Fibroblast of upper back skin (primary cell): ENCODE data around the gene ACACA.

Source experiments
- DNase-seq: peaks from one replicate; pipeline ENCODE4 v3.0.0-alpha.2; 2013

Gene ACACA

DNA sequence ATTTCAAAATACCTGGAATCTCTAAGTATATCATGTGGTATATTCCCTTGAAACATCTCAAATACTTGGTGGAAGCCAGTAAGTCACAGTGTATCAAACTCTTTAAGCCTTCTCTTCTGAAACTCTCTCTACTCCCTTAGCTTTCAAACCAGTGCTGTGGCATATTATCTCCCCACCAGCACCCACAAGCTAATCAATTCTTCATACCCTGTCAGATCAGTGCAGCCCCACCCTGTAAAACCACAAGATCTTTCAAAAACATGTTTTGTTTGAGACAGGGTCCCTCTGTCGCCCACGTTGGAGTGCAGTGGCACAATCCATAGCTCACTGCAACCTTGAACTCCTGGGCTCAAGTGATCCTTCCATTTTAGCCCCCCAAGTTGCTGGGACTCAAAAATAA lies 122.4 kb downstream of the ACACA start:
- no peak for DNase-seq

DNA sequence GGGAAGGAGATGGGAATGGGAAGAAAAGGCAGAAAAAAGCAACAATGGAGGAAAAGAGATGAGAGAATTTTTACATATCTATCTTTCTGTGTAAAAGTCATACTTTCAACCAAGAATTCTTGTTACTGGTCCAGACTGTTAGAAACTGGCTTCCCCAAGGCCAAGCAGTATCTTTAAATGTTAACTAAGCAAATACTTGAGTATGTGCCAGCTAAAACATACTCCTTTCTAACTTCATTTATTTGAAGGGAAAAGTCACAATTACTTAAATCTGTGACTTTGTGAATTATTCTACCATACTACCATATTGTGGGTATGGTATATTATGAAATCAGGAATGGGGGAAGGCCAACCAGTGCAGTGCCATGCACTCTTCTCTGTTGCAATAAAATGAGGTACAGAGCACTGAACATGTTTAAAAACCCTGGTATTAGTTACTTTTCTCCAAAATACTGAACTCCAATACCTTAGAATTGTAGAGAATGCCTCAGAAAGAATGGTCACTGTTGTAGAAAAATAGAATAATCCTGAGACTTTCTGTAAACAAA lies 123.1 kb downstream of the ACACA start:
- DNase-seq = peak; percentile 10

DNA sequence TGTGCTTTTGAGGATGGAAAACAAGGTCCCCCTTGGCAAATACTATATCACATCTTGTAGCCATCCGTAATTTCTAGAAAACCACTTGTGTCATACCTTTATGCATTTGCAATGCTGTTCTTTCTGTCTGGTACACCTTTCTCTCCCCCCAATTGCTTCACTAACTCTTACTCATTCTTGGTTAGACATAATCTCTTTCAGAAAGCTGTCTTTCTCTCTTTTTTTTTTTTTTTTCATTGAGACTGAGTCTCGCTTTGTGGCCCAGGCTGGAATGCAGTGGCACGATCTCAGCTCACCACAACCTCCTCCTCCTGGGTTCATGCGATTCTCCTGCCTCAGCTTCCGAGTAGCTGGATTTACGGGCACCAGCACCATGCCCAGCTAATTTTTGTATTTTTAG lies 125.8 kb downstream of the ACACA start:
- DNase-seq = no peak

DNA sequence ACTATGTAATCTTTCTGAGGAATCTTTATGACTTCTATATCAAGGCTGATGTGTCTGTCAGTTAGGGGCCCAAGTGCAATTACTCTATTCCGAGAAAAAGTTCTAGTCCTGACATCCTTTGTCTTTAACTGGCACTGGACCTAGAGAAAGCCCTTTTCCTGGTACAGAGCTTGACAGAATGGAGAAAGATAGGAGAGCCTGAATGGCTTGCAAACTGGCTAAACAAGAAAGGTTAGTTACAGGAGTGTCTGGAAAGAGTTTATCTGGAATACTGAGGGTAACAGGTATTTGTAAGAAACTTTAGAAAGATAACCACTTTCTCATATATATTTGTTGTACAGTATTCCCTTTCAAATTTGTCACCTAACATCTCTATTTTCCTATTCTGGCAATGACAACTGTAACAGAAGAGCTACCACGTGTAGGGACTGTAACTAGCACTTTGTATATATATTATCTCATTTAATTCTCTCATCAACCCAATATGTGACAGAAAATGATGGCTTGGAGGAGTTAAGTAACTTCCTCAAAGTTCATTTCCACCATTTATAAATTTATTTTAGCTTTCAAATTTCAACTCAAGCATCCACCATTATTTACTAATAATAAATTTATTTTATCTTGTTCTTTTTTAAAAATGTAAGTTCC lies 128.3 kb downstream of the ACACA start:
- no peak for DNase-seq

DNA sequence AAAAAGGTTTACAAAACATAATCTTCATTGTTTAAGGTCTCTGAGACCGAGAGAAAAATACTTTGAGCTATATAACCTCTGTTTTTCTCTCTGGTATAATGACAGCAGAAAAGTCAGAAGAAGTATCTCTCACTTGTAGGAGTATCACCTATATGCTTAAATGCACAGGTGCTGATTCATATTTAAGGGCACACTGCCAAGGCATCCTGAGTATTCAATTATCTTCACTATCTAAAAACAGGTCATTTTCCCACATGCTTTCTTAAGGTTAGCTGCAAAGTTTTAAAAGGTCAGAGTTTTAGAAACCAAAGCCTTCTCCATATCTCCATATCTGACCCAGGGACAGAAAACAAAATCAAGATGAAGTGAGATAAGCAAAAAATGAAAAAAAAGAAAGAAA lies 130.2 kb downstream of the ACACA start:
- no peak for DNase-seq

DNA sequence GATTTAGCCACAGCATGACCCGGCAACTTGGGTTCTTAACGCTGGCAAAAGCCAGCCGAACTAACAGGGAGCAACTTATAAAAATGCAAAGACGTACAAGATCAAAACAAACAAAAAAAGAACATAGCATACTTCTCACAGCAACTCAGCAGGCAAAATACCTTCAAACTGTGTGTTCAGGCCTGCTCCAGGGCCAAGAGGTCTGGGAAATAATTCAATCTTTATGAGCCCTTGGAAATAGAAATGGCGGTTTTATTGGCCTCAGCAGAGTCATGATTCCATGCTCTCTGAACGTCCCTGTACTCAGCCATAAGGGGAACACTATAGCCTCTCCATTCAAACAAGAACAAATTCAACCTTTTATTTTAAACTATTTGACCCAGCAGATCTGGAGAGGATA lies 132.2 kb downstream of the ACACA start:
- DNase-seq = no peak

DNA sequence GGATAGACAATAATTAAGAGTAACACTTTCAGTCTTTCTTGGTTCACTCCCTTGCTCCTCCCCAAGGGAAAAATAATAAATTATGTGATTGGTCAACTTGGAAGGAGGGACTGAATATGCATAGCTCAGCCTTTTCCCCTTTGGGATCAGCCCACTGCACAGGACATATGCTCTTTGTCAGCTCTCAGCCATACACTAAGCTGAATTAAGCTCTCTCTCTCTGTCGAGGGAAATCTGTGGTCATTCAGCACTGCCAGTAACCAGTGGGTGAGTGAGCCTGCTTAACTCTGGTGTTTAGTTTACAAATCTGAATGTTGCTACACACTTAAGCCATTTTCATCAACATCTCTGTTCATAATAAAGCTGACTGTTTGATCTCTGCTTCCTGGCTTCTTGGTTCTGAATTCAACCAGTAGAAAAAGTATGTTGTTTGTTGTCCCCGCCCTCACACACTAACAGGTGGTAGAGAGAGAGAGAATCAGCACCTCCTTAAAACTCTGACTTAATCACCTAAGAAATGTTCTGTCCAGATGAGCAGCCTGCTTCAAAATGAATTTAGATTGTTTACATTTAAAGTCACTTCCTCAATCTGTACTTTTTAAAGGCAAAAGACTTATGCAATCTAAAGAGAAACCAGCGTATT lies 133.1 kb downstream of the ACACA start:
- no peak for DNase-seq

DNA sequence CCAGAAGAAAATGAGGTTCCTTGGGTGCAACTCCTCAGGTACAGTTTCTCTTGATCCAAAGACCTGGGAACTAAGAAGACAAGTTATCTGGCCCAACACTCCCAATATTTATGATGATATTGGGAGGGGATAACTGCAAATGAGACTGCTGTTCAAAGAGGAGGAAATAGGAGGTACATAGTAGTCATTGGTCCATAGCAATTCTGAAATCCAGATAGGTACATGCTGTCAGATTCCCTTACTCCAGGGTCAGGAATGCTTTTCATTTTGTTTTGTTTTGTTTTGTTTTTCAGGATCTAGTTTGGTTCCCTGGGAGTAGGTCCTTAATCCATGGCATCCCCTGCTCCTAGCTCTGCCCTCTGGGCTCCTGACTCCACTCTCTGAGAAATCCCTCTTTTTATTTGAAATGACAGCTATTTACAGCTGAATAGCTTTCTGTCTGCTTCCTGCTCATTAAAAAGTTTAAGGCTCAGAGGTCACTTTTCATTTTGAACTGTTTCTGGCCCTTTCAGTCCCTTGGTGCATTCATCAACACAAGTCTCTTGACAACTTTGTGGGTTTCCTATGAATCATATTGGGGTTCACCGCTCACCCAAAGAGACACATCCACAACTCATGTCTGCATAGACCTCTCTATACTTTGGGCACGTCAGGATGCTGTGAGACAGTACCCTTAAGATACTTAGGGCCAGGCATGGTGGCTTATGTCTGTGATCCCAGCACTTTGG lies 141.0 kb downstream of the ACACA start:
- DNase-seq = no peak

DNA sequence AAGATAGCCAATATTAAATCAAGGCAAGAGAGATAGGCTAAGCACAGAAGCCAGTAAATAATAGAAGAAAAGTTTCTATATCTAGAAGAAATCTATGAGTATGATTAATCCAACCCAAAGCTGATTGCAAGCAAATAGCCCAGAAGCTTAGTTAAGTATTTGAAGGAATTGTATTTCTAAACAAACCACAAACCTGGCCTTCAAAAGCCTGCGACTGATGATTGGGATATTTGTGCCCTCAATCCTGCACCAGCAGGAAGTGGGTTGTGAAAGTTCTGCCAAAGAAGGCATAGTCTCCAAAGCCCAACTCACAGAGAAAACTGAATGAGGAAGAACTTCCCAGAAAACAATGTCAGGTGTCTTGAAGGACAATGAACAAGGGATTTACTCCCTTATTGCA lies 145.3 kb downstream of the ACACA start:
- DNase-seq = peak; percentile 26

DNA sequence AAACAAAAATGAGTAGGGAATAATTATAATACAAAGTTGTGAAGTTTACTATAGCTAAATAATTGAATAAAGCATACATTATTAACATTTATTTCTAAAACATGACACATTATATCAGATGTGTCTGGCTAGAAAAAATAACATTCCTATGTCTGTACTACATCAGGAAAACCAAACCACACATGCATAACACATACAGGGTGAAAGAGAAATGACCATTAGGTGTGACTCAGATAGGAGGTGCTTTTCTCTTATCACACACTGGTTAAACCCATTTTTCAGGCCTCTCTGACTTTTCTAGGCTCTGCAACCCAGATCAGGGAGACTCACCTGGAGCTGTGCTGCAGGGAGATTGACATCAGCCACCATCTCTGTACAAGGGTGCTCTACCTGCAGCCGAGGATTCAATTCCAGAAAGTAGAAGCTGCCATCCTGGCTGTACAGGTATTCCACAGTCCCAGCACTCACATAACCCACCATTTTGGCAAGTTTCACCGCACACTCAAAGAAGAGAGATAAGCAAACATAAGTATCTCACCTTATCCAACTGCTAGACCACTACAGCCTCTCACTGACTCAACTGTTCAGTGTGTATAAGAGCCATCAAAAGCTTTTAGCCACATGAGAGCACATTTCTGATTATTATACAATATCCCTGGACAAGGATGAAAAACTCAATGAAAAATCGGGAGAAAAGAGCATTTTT lies 147.5 kb downstream of the ACACA start:
- DNase-seq = peak; percentile 49

DNA sequence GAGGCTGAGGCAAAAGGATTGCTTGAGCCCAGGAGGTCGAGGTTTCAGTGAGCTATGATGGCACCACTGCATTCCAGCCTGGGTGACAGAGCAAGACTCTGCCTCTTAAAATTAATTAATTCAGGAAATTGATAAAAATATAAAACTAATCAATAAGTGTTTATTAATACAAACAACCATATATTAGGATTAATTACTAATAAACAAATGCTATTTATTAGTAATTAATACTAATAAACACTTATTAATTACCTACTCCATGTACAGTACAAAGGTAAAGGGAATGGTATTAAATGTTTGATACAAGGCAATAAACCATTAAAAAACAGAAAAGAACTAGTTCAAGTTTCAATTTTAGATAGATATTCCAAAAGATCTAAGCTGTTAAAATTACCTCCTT lies 150.0 kb downstream of the ACACA start:
- DNase-seq = no peak

DNA sequence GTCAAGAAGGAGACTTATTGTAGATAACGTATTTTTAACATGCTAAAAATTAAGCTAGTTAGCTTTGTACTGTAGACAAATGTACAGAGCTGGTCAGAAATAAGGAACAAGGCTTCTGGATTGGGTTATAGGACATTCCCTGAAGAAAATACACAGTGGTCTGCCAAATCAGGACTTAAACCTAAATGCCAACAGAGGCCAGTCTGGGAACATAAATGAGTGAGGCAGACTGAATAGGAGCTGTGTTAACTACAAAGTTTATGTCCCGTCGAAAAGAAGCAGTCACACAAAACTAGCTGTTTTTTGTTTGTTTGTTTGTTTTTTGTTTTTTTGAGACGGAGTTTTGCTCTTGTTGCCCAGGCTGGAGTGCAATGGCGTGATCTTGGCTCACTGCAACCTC lies 151.2 kb downstream of the ACACA start:
- DNase-seq = no peak

DNA sequence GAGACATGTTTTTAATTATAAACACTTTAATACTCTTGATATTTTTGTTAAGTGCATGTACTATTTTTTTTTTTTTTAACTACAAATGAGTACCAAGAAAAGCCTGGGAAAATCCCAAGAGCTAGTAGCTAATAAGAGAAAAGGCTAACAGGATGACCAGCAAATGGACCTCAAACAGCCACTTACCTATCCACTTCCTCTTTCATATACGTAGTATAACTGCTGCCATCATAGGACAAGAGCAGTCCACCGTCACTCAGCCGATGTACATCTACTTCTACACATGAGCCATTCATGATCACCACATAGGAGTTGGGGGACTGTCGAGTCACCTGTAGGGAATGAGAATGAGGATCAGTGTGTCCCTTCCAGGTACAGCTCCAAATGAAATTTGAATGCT lies 158.8 kb downstream of the ACACA start:
- DNase-seq = no peak

DNA sequence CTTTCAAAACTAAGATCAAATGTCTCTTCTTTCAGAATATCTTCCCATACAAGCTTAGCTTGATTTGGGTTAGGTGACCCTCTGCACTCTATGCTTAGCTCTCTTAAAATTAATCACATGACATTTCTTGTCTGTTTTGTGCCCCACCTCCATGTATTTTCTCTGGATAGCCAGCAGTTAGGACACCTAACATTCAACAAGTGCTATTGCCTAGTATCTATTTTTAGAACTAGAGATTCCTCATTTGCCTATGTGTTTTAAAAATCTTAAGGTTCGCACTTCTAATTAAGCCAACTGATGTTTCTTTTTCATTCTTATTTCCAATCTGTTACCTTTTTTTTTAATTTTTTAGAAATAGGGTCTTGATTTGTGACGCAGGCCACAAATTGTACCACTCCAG lies 160.6 kb downstream of the ACACA start:
- no peak for DNase-seq

DNA sequence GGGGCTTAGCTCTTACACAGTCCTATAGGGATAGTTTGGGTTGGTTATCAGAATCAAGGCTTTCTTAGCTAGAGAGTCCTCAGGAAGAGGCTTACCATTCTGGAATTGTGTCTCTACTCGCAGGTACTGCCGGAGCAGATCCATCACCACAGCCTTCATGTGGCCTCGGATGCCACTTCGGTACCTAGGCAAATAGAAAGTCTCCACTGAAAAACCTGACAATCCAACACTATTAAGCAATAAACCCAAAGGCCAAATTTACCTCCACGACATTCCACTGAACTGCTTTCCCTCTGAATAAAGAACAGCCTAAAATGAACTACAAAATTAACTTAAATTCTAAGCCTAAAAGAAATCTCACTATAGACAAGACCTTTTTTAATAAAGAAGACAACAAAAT lies 166.3 kb downstream of the ACACA start:
- no peak for DNase-seq

DNA sequence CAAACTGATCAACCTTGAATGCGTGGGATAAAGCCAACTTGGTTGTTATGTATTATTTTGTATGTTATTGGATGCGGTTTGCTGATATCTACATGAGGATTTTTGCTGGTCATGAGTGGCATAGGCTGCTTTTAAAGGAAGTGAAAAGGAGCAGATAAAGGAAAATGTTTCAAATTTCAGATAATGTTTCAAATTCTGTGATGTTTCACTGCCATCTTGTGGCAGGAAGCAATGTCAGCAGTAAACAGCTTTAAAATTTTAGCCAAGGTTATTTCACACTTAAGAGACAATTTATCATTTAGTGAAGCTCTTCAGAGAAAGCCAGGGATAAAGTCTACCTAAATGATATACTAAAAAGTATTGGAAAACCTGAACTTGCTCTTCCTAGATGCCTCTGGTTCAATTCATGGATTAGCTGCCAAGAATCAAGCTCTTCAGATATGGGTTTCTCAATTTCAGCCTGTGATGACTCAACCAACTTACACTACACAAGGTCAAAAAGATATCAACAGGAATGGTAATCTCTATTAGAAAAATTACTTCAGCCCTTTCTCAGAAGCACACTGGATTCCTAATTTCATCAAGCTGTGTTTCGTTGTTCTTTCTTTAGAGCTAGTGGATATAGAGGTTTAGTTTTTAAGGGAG lies 166.8 kb downstream of the ACACA start:
- DNase-seq = peak; percentile 24

DNA sequence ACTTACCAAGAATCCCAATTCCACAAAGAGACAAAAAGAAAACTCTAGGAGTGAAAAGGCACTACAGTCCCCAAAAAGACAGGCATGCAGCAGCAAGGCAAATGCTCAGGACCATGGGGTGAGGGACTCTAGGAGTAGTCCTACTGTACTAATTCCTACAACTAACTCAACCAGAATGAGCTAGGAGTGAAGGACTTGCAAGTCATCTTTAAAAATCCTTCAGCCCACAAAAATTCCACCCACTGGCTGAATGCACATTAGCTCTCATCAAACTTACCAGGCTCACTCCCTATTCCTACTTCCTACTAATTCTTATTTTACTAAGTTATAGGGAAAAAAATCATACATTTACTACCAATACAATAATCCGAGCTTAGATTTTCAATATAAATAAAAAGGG lies 172.5 kb downstream of the ACACA start:
- no peak for DNase-seq

DNA sequence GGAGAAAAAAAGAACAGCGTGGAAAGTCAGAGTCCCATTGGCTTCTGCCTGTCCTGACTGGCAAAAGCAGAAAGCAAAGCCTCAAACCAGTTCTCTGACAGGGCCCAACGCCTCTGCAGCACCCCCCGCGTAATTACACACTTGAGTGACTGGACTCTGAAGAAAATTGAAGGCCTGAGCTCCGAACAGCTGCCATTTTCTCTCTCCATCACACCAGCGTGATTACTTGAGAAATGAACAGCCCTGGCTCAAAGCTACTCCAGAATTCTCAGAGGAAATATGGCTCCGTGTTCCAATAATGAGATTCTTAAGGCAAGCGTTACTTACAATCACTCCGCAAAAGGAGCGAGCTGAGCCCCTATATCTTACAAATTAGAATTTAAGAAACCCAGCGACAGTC lies 173.6 kb downstream of the ACACA start:
- no peak for DNase-seq

DNA sequence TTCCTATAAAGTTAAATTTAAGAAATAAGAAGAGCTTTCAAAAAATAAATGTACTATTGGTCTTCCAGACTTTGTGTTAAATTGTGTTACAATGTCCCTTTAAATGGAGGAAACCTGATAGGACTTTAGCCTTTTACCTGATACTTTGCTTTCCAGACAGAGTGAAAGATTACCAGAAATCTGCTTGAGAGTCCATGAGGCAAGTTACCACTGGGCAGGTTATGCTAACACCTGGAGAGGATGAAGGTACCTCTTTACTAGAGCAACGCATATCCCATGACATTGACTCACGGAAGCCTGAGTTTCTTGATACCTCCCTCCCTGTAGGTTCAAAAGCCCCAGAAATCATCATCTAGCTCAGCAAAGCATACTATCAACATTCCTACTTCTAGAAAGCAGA lies 174.7 kb downstream of the ACACA start:
- no peak for DNase-seq

DNA sequence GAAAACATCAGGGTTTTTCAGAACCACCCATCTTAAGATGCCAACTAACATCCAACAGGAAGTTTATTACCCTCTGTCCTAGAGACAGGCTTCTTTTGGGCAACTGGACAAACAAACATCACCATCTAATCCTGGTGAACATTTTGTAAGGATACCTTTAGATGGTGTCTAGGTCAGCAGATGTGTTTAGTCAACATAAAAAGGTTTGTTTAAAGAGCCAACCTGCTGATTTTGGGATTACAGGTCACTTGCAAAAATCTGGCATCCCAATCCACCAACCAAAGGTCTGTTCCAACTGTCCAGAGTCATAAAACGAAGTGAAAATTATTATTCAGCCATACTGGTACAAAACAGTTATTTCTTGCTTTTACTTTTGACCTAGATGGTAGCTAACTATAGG lies 176.0 kb downstream of the ACACA start:
- no peak for DNase-seq

DNA sequence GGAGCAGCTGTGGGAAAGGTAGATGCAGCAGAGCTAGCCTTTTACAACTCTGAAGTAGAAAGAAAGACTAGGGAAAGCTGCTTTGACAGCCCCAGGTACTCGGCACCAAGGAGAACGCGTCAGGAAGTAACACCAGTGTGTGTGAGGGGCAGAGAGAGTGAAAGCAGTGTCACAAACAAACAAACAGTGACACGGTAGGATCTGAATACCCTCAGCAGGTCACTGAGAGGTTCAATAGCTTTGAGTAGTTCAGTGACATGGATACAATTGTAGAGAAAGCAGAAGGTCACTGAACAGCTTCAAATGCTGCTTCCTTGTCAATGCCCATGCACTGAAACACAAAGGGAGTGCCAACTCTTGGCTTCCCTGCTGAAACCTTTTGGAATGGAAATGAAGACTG lies 181.2 kb downstream of the ACACA start:
- no peak for DNase-seq

DNA sequence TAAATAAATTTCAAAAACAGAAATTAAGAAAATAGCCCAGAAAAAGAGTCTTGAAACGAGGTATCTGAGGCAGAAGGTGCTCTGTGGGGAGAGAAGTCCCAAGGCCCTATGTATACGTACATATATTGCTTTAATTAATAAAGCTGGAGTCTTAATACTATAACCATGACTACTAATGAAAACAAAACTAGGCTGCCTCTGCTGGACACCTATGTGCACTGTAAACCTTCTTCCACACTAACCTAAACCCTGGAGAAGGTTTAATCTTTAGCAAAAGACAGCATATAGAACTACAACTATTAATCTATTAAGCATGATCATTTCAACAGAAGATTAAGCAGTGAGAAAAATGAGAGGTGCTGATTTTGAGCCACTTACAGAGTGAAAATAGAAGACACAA lies 184.8 kb downstream of the ACACA start:
- no peak for DNase-seq

DNA sequence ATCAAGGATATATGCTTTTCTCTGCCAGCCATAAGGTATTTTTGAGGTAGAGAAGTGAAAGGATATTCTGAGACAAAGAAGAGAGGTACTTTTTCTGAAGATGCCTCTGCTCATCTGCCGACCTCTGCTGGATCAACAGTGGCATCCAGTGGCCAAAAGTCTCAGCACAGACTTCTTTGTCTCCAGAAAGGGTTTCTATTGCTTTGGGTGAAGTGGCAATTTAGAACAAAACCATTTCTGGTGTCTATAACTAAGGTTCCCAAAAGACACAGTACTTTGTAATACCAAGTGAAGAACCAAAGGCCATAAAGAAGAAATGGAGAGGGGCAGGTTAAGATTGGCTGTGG lies 186.1 kb downstream of the ACACA start:
- peak; percentile 32 for DNase-seq
